Measurements from ENCODE around the gene CLDN16.

GRCh38 chr3:190432216-190432615 is 44.3 kb downstream of the CLDN16 start:
- TF ChIP-seq EZH2 (IDR thresholded peaks at IDR 0.05; ENCODE audit: insufficient read depth, low read length) (no peak), CTCF (IDR thresholded peaks at IDR 0.05; ENCODE audit: insufficient read depth, low read depth, low read length) (no peak)
